OCI-M2 (cell line): ENCODE data around the gene C1QTNF8.

Experiments used
- DNase-seq: peaks from one replicate; lab custom pipeline; 2025; ENCODE audit not compliant: unreplicated experiment; lab: John Stamatoyannopoulos, UW

Gene C1QTNF8

GRCh38 chr16:1096169-1097082 lies at the start of gene C1QTNF8:
TSS of gene C1QTNF8 (minus strand) at chr16:1096244. CDS start at chr16:1094922, 1,322 bp downstream.
- no peak for DNase-seq

DNA sequence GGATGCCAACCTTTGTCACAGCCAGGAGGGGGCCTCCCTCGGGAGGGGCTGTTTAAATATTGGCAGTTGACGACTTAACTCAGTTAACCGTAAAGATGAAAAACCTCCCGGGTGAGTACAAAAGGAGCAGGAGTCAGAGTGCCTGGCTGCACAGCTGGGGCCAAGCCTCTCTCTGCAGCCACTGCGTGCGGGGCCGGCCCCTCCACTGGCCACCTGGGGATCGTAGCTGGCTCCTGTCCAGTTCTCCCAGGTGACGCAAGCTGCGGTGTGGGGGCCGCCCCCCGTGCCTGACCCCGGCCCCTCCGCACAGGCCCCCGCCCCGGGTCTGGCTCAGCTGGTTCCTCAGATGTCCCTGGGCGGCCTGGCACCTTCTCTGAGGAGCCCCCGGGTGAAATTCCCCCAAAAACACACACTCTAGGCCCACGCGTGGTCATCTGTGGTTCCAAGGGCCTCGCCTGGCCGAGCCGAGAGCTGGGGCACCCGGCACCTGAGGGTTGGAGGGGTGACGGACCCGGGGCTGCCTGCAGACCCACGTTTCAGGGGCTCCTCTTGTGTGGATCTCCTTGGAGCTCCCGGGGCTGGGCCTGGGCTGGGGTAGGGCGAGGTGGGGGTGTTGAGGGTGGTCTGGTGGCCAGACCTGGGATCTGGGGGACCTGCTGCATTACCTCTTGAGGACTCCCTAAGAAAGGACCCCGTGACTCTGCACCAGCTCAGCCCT lies 49.5 kb upstream of the C1QTNF8 start:
- DNase-seq, result no peak

DNA sequence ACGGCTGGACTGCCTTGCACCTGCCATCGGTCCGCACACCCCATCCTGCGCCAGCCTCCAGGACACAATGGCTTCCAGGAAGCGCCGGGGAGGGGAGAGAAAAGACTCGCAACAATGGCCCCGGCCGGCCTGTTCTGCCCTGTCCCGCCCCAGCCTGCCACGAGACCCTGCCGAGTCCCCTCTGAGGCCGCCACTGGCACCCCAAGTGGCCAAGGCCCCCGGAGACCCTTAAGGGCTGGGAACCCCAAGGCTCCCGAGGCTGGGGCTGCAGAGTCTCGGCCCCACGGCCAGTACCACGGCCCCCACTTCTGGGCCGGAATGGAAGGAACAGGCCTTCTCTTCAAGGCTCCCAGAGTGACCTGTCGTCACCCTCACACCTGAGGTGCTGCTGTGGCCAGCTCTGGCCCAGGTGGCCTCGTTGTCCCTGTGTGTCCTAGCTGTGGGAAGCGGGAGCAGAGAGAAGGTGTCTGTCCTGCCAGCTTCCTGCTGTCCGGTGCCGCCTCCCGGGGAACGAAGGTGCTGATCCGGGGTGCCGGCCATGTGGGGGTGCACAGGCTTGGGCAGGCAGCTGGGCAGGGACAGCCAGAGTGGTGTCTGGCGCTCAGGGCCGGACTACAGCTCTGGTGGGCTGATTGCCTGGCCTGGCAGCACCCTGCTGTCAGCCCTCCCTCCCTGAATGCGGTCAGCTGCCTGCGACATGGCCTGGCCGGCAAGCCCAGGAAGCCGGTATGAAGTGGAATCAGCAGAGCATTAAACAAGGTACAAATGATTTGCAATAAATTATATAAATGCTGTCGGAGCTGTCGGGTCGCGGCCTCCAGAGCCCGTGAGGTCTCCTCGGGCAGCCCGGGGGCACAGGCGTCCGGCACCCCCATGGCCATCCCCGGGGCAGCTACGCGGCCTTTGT lies 48.7 kb upstream of the C1QTNF8 start:
- DNase-seq, result no peak

DNA sequence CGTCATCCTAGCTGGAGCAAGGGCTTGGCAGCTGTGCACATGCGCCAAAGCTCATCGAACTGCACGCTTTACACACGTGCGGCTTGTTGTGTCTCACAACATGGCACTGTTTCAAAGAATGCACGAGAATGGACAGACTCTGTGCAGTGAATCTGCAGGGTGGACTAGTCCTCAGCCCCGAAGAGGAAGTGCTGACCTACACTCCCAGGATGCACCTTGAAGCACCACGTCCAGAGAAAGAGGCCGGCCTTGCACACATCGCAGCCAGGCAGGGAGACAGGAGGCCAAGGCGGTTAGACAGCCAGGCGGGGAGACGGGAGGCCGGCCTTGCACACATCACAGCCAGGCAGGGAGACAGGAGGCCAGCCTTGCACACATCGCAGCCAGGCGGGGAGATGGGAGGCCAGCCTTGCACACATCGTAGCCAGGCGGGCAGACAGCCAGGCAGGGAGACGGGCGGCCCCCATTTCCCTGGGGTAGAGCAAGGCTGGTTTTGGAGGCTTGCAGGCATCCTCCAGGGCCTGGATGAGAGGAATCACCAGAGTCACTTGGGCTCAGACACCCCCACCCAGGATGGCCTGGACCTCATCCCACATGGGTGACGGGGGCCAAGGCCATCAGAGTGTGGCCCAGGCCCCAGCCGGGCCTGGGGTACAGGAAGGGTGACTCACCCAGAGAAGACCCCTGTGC lies 47.9 kb upstream of the C1QTNF8 start:
- no peak for DNase-seq

DNA sequence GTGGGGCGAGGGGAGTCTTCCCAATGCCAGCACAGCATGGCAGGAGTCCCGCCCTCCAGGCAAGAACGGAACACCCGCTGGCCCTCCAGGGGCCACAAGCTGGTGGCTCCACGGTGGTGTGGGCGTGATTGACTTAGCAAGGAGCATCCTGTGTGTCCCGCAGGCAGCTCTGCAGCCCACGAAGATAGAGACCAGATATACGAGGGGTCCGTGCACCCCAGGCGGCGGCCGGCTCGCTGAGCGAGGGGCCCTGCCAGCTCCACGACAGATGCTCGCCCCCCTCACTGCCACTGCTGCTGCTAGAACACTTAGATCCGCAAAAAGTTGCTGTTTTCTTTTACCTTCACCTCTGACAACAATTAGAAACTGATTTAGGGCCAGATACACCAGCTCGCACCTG lies 46.9 kb upstream of the C1QTNF8 start:
- DNase-seq, result no peak

- no peak for DNase-seq
These were observed 45.7 kb upstream of the C1QTNF8 start for GRCh38 chr16:1141716-1142115.

DNA sequence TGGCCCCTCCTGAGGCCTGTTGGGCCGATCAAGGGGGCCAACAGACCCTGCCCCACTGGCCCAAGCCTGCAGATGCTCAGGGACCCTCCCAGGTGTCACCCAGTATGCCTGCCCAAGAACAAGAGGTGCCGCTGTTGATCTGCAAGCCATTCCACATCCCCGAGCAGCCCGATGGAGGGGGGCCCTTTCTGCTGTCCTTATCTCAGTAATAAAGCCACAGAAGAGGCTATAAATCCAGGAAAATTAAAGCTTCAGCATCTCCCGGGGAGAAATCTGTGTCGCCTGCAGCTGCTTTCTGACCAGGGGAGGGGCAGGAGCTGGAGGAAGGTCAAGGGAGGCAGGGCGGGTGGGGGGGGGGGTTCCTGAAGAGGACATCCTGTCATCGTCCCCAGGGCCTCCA lies 45.1 kb upstream of the C1QTNF8 start:
- no peak for DNase-seq

DNA sequence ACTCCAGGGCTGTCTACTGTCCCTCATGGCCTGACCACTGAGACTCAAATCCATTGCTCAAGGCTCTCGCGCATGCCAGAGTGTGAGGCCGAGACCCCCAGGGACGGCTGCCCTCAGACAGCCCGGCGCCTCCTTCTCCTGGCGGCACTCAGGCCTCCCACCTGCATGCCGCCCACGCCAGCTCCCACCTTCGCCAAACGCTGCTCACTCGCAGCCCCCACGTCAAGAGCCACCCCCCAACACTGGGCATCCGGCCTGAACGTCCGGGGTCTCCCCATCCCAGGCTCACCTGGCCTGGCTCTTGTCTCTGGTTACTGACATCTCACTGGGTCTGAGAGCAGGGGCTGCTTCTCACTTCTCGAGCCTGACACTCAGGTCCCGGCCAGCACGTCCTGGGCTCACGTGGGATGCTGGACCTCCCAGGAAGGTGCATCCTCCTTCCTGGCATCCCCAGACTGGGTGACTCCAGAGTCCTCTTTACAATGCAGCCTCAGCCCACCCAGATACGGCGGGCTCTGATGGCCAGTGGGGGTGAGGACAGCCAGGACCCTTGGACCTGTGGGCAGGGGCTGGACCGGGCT lies 44.6 kb upstream of the C1QTNF8 start:
- DNase-seq, result no peak

DNA sequence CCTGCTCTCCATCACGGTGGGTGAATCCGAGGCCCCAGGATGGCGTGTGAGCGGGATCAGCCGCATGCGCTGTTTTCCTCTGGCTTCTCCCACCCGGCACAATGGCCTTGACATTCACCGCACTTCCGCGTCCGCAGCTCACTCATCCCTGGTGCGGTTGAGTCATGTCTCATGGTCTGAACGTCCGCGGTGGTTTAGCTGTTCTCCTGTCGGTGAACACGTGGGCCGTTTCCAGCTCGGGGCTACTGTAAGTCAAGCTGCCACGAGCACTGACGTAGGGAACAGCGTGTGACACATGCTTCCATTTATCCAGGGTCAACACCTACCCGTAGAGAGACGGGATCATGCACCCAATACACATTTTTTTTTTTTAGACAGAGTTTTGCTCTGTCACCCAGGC lies 41.6 kb upstream of the C1QTNF8 start:
- DNase-seq, result no peak

DNA sequence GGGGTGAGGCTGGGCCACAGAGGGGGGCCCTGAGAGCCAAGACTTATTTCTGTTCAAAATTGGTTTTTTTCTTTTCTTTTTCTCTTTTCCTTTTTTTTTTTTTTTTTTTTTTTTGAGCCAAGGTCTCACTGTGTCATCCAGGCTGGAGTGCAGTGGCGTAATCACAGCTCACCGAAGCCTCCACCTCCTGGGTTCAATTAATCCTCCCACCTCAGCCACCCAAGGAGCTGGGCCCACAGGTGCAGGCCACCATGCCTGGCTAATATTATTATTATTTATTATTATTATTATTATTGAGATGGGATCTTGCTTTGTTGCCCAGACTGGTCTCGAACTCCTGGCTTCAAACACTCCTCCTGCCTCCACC lies 39.4 kb upstream of the C1QTNF8 start:
- no peak for DNase-seq

DNA sequence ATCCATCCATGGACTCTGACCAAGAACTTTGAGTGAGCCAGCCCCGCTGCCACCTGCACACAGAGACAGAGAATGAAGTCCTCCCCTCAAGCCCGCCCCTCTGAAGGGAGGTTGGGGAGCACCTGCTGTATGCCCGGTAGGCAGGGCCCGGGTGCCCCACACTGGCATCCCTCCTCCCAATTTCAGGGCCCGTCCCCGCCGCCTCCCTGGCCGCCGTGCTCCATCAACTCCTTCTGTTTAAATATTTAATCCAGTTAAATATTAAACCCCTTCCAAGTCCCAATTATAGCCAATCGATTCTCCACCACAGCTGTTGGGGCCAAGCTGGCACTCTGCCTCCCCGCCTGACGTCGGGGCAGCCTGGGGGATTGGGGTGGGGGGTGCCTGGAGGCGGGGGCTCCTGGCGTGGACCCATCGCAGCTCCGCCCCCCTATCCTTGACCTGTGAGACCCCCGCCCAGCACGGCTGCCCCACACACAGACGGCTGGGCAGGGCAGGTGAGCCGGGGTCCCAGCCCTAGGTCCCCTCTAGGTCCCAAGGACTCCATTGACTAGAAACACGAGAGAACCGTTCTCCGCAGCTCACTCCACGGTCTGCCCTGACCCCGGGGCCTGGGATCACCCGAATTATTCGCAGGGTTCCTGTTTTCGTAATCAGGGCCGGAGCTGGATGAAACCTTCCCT lies 38.9 kb upstream of the C1QTNF8 start:
- DNase-seq, result no peak

DNA sequence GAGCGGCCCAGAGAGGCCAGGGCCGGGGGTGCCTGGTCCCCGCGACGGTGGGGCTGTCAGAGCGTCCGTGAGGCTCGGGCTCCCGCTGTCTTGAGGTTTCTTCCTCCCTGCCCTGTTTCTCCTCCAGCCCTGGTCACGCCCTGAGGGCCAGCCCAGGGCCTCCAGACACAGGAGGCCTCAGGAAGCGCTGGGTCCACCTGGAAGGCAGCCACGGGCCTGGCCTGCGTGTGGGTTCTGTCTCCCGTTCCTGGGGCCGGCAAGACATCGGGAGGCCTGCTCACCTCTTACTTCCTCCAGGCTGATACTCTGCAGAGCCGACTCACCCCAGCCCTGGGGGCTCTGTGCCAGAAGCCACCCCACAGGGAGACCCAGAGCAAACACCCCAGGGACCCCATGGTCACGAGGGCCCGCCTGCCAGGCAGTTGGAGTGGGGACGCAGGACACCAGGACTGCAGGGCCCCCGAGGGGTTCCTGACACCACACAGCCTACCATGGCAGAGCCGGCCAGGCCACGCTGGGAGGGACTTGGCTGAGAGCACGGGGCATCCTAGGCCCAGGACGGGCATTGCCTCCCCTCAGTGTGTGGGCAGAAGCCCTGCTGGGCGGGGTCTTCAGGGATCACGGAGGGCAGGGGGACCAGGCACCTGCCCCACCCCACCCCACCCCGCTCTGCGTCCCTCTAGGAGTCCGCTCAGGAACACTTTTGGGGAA lies 37.9 kb upstream of the C1QTNF8 start:
- DNase-seq, result no peak

- no peak for DNase-seq
These were observed 37.2 kb upstream of the C1QTNF8 start for GRCh38 chr16:1133271-1133670.

DNA sequence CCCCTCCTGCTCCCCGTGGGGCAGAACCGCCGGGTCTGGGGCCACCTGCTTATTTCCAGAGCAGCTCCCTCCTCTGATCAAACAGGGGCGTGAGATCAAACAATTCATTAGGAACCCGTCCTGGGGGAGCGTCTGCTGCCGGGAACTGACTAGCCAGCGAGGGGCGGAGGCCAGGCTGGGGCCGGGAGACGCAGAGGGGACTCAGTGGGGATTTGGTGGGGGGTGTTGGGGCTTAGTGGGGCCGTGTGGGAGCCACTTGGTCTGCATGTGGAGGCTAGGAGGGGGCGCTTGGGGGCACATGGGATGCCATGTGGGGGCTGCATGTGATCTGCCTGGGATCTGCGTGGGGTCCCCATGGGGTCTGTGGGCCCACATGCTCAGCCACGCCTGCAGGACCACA lies 36.4 kb upstream of the C1QTNF8 start:
- DNase-seq, result no peak

- DNase-seq, result no peak
These were observed 35.4 kb upstream of the C1QTNF8 start for GRCh38 chr16:1131378-1131994.

GRCh38 chr16:1130382-1130781 lies 34.3 kb upstream of the C1QTNF8 start:
- no peak for DNase-seq

GRCh38 chr16:1129106-1129960 lies 33.3 kb upstream of the C1QTNF8 start:
- DNase-seq, result no peak
